Stomach (tissue), 9 donors: Measurements from ENCODE around the gene POC1B. TPM values are rescaled to one million over a fixed set of nuclear protein-coding genes. Genes with fewer than 3 reads are reported as not detected.

ENCODE experiments used
- DNase-seq, 2 donors: peaks; one replicate each; pipeline versions ENCODE4 v3.0.0 to v3.0.0-alpha.2; 2013 to 2019
- H3K27ac ChIP-seq, 5 donors: fragments of 200-600 bp in 4 of 5; sonication (generic) in 4 of 5; one replicate each; pipeline ENCODE4 v1.5.1; 2013 to 2019; ENCODE audit warnings: mild to moderate bottlenecking in 1 of 5, moderate library complexity in 1 of 5
- H3K27me3 ChIP-seq, 3 donors: fragments of 200-600 bp; sonication (generic); one replicate each; pipeline ENCODE4 v1.5.1; 2017 to 2019; ENCODE audit warnings: mixed run types in 1 of 3
- H3K36me3 ChIP-seq, 4 donors: fragments of 200-600 bp; sonication (generic); 1 replicate in 3 of 4; 2 replicates in 1 of 4; pipeline ENCODE4 v1.5.1; 2016 to 2019
- H3K4me1 ChIP-seq, 4 donors: fragments of 200-600 bp; sonication (generic); one replicate each; pipeline ENCODE4 v1.5.1; 2016 to 2019
- H3K4me3 ChIP-seq, 4 donors: fragments of 200-600 bp; sonication (generic) in 3 of 4; one replicate each; pipeline ENCODE4 v1.5.1; 2016 to 2019; ENCODE audit warnings: mild to moderate bottlenecking in 1 of 4
- H3K9me3 ChIP-seq, 4 donors: fragments of 200-600 bp; sonication (generic); one replicate each; pipeline ENCODE4 v1.5.1; 2016 to 2019
- EP300 ChIP-seq: sonication (generic); formaldehyde crosslinking; IDR thresholded peaks from one replicate; pipeline ENCODE4 v1.6.1; 2017; ENCODE audit warnings: antibody characterized with exemption
- POLR2A ChIP-seq, 4 donors: fragments of 450-650 bp; IDR thresholded peaks; one replicate each; pipeline ENCODE4 v1.6.1; 2016; ENCODE audit warnings: antibody characterized with exemption in 4 of 4, control low read depth in 2 of 4, mild to moderate bottlenecking in 1 of 4, moderate library complexity in 1 of 4
- POLR2AphosphoS5 ChIP-seq, 3 donors: sonication (generic); formaldehyde crosslinking; IDR thresholded peaks; one replicate each; pipeline ENCODE4 v1.6.1; 2016; ENCODE audit warnings: antibody characterized with exemption in 3 of 3
- WGBS, 5 donors: extraction: QIAGEN DNeasy Blood & Tissue Kit in 3 of 5; methylation state at CpG; one replicate each; pipeline versions ENCODE4 v1.1.5 to v1.1.7; 2013 to 2018; 5-methylcytosine and 5-hydroxymethylcytosine counted together
- intact Hi-C: fragments of 100-400 bp; cut with DNase I; formaldehyde crosslinking; loops from one replicate; pipeline ENCODE4 v1.15.1; 2023; ENCODE audit warnings: low total_unique reads
- polyA plus RNA-seq, 3 donors: library from polyadenylated mRNA; stranded (reverse); fragments of 200-250 nt; gene quantifications; one replicate each; pipeline ENCODE4 v1.2.3, GENCODE V29; 2013
- total RNA-seq, 5 donors: library from RNA; depleted of rRNA; stranded (reverse); fragments of >200 nt; gene quantifications; one replicate each; pipeline versions ENCODE4 v1.1.0 to v1.2.3, GENCODE V29; 2014 to 2016
- TF ChIP-seq, protein P1 (sequence below), 7 experiments: fragments of 450-650 bp in 4 of 7; fragments of 200-600 bp in 3 of 7; sonication (generic) in 3 of 7; IDR thresholded peaks; one replicate each; pipeline ENCODE4 v1.5.1; 2016 to 2019; ENCODE audit warnings: antibody characterized with exemption in 7 of 7, control low read depth in 2 of 7, mild to moderate bottlenecking in 1 of 7
- donor health status: healthy with polysubstance abuse.
- donor health status: Bipolar disorder and iron deficiency.
- donor health status: healthy.

Gene POC1B
- total and polyA plus RNA-seq, 8 donors = 1.7 to 68.3 (median 18.3) TPM

GRCh38 chr12:89448526-89448925 is 77.3 kb downstream of the POC1B start:
- Histone ChIP-seq H3K4me3 (no peak overlapping the region), H3K9me3 (no peaks in the 10 kb centered on the region), H3K4me1 (peaks cover 0 to 29% (median 16%) of the 10 kb centered on the region in 4 donors), H3K27ac (no peak overlapping the region), H3K36me3 (peaks cover 0 to 3% (median 0%) of the 10 kb centered on the region in 4 donors), H3K27me3 (no peaks in the 10 kb centered on the region)
- DNase-seq = no peak
- intact Hi-C loops = no loop called here
- TF ChIP-seq EP300 (no peak), POLR2AphosphoS5 (IDR thresholded peaks at IDR 0.05) (no peak), POLR2A (IDR thresholded peaks at IDR 0.05) (no peak)
- TF ChIP-seq, protein P1, sequence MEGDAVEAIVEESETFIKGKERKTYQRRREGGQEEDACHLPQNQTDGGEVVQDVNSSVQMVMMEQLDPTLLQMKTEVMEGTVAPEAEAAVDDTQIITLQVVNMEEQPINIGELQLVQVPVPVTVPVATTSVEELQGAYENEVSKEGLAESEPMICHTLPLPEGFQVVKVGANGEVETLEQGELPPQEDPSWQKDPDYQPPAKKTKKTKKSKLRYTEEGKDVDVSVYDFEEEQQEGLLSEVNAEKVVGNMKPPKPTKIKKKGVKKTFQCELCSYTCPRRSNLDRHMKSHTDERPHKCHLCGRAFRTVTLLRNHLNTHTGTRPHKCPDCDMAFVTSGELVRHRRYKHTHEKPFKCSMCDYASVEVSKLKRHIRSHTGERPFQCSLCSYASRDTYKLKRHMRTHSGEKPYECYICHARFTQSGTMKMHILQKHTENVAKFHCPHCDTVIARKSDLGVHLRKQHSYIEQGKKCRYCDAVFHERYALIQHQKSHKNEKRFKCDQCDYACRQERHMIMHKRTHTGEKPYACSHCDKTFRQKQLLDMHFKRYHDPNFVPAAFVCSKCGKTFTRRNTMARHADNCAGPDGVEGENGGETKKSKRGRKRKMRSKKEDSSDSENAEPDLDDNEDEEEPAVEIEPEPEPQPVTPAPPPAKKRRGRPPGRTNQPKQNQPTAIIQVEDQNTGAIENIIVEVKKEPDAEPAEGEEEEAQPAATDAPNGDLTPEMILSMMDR (IDR thresholded peaks at IDR 0.05) = no peak

DNA sequence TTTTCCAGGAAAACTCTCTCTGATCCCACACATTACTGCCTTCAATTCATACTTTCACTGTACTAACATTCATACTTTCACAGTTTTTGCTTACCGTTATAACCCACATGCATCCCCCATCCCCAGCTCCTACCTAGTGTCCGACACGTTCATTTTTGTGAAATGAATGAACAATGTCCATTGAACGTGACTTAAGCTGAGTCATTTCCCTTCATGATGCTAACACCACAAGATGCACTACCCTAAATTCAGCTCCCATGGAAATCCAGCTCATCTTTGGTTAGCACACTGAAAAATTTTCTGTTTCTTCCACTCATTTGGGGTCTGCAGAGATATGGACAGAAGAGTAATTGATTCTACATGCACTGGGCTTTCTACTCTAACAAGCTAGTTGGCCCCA is 85.9 kb downstream of the POC1B start:
- WGBS, 5 donors = 87 to 94% (median 93%) methylated on average over 4 of the region's 4 CpGs
- H3K27me3 ChIP-seq = no peaks in the 10 kb centered on the region
- intact Hi-C loops = no loop called here
- no peak overlapping the region for H3K4me3 ChIP-seq
- TF ChIP-seq POLR2A (IDR thresholded peaks at IDR 0.05) (no peak), POLR2AphosphoS5 (IDR thresholded peaks at IDR 0.05) (no peak), EP300 (no peak)
- TF ChIP-seq, protein P1 (IDR thresholded peaks at IDR 0.05) = no peak
- no peaks in the 10 kb centered on the region for H3K4me1 ChIP-seq
- no peaks in the 10 kb centered on the region for H3K9me3 ChIP-seq
- DNase-seq = no peak
- H3K27ac ChIP-seq = no peak overlapping the region
- H3K36me3 ChIP-seq = peaks cover 0 to 7% (median 0%) of the 10 kb centered on the region in 4 donors

DNA sequence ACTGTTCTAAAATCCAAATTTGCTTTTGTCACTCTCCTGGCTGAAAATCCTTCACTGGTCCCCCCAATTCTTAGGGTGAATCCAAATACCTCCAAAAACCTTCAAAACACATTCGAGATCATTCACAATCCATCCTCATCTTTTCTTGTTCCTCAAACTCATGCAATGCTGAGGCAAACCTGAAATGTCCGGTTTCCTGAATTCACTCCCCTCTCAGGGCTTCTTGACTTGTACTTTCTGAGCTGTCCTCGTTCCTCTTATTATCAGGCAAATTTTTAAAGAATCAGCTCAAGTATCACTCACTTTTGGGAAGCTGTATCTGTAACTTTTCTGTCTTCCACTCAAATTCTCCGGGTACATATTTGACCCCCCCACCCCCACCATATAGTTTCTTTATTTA is 88.6 kb downstream of the POC1B start:
- intact Hi-C loops = no loop called here
- no peak overlapping the region for H3K27ac ChIP-seq
- H3K9me3 ChIP-seq = no peaks in the 10 kb centered on the region
- no peak overlapping the region for H3K4me3 ChIP-seq
- no peaks in the 10 kb centered on the region for H3K27me3 ChIP-seq
- WGBS, 5 donors = 81 to 96% (median 95%) methylated on average over 4 of the region's 4 CpGs
- peaks cover 0 to 7% (median 3%) of the 10 kb centered on the region in 4 donors for H3K36me3 ChIP-seq
- no peak for TF ChIP-seq POLR2A (IDR thresholded peaks at IDR 0.05)
- TF ChIP-seq EP300 = no peak
- TF ChIP-seq, protein P1 (IDR thresholded peaks at IDR 0.05) = no peak
- no peak for TF ChIP-seq POLR2AphosphoS5 (IDR thresholded peaks at IDR 0.05)
- DNase-seq = no peak
- H3K4me1 ChIP-seq = no peaks in the 10 kb centered on the region

DNA sequence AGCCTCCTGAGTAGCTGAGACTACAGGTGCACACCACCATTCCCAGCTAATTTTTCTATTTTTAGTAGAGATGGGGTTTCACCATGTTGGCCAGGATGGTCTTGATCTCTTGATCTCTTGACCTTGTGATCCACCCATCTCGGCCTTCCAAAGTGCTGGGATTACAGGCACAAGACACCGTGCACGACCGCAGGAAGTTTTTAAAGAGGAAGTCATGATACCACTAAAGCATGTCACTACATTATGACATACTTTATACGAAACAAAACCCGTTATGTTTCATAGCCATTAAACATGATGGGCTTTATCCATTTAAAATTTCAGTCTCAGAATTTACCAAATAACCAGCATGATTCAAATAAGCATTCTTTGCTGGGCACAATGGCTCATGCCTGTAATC is 89.8 kb downstream of the POC1B start:
- Histone ChIP-seq H3K27ac (no peak overlapping the region), H3K9me3 (no peaks in the 10 kb centered on the region), H3K27me3 (no peaks in the 10 kb centered on the region), H3K4me3 (no peak overlapping the region), H3K36me3 (peaks cover 0 to 6% (median 3%) of the 10 kb centered on the region in 4 donors), H3K4me1 (no peaks in the 10 kb centered on the region)
- 91 to 99% (median 94%) methylated on average over 6 of the region's 6 CpGs for WGBS, 5 donors
- no peak for DNase-seq
- TF ChIP-seq, protein P1 (IDR thresholded peaks at IDR 0.05) = no peak
- no peak for TF ChIP-seq POLR2AphosphoS5 (IDR thresholded peaks at IDR 0.05)
- TF ChIP-seq POLR2A (IDR thresholded peaks at IDR 0.05) = no peak
- TF ChIP-seq EP300 = no peak
- intact Hi-C loops = no loop called here
